T follicular helper cell (primary cell): ENCODE data around the gene AKT1.
"Not testable (repeated sequence)": the region's sequence is repeated elsewhere in the genome, so short reads cannot be mapped to it uniquely, and the experiment has no call there.

Experiments used
- DNase-seq: peaks from one replicate; pipeline ENCODE4 v3.0.0-alpha.2; 2020; ENCODE audit warnings: low read depth

Gene AKT1

GRCh38 chr14:104753528-104754212 lies 41.9 kb downstream of the AKT1 start:
- no peak for DNase-seq

- DNase-seq, result peak; percentile 99
These were observed 42.6 kb downstream of the AKT1 start, which contains the start of gene SIVA1 for GRCh38 chr14:104752735-104753527. TSS of gene SIVA1 (plus strand) at chr14:104753147. CDS start at chr14:104753202, 55 bp downstream.

GRCh38 chr14:104752423-104752734 lies 43.2 kb downstream of the AKT1 start:
- DNase-seq, result no peak

GRCh38 chr14:104751539-104752422 lies 43.8 kb downstream of the AKT1 start:
- DNase-seq, result no peak

GRCh38 chr14:104750753-104751057 lies 44.8 kb downstream of the AKT1 start:
- not testable (repeated sequence) for DNase-seq

- DNase-seq, result no peak
These were observed 45.3 kb downstream of the AKT1 start for GRCh38 chr14:104750056-104750752.

GRCh38 chr14:104749111-104749649 lies 46.4 kb downstream of the AKT1 start:
- no peak for DNase-seq

GRCh38 chr14:104747876-104748275 lies 47.7 kb downstream of the AKT1 start:
- DNase-seq, result no peak

GRCh38 chr14:104746934-104747481 lies 48.5 kb downstream of the AKT1 start:
- no peak for DNase-seq

GRCh38 chr14:104746071-104746545 lies 49.4 kb downstream of the AKT1 start:
- no peak for DNase-seq

GRCh38 chr14:104745431-104745830 lies 50.1 kb downstream of the AKT1 start:
- DNase-seq, result no peak

GRCh38 chr14:104744484-104744883 lies 51.1 kb downstream of the AKT1 start:
- DNase-seq, result no peak

- DNase-seq, result no peak
These were observed 51.8 kb downstream of the AKT1 start for GRCh38 chr14:104743461-104744380.

- no peak for DNase-seq
These were observed 52.7 kb downstream of the AKT1 start for GRCh38 chr14:104742586-104743455.

- DNase-seq, result no peak
These were observed 53.7 kb downstream of the AKT1 start for GRCh38 chr14:104741803-104742251.

- no peak for DNase-seq
These were observed 54.3 kb downstream of the AKT1 start for GRCh38 chr14:104741108-104741802.

- DNase-seq, result no peak
These were observed 55.7 kb downstream of the AKT1 start for GRCh38 chr14:104739546-104740516.
